ENCODE measurements around the gene ISG15.

The ISG15 gene

GRCh38 chr1:966704-967300 is 46.5 kb upstream of the ISG15 start:
- peak overlapping the region; percentile 61 for H3K4me3 ChIP-seq (ENCODE audit: low read depth, low read length)
- no peak for TF ChIP-seq CTCF (IDR thresholded peaks at IDR 0.05; ENCODE audit: low read depth, low read length, missing control alignments)
- no peak for DNase-seq (ENCODE audit: low read depth)

- H3K4me3 ChIP-seq (ENCODE audit: low read depth, low read length) = no peak overlapping the region
- DNase-seq (ENCODE audit: low read depth) = no peak
- TF ChIP-seq CTCF (IDR thresholded peaks at IDR 0.05; ENCODE audit: low read depth, low read length, missing control alignments) = no peak
These were observed 45.6 kb upstream of the ISG15 start for GRCh38 chr1:967466-968343.

GRCh38 chr1:969260-969855 is 43.9 kb upstream of the ISG15 start:
- H3K4me3 ChIP-seq (ENCODE audit: low read depth, low read length) = no peak overlapping the region
- no peak for DNase-seq (ENCODE audit: low read depth)
- no peak for TF ChIP-seq CTCF (IDR thresholded peaks at IDR 0.05; ENCODE audit: low read depth, low read length, missing control alignments)

- DNase-seq (ENCODE audit: low read depth) = no peak
- no peak overlapping the region for H3K4me3 ChIP-seq (ENCODE audit: low read depth, low read length)
These were observed 42.9 kb upstream of the ISG15 start for GRCh38 chr1:970242-970972.

GRCh38 chr1:970973-971730 is 42.1 kb upstream of the ISG15 start:
- H3K4me3 ChIP-seq (ENCODE audit: low read depth, low read length) = no peak overlapping the region
- no peak for DNase-seq (ENCODE audit: low read depth)
- no peak for TF ChIP-seq CTCF (IDR thresholded peaks at IDR 0.05; ENCODE audit: low read depth, low read length, missing control alignments)

More at GRCh38 chr1:970242-970972, 42.9 kb upstream of the ISG15 start:
- TF ChIP-seq CTCF (IDR thresholded peaks at IDR 0.05; ENCODE audit: low read depth, low read length, missing control alignments) = no peak

Measured in GM12864 (cell line).